Measurements from ENCODE around the gene TSPOAP1. TPM values are rescaled to one million over a fixed set of nuclear protein-coding genes. Genes with fewer than 3 reads are reported as not detected.
A peak's percentile ranks its signal among the peaks of the same experiment; 100 is the strongest.

Gene TSPOAP1
- total RNA-seq, 2 donors from 2014 or later: 3.7 to 5.4 TPM

GRCh38 chr17:58365185-58365979, 36.8 kb upstream of the TSPOAP1 start:
- H3K9ac ChIP-seq (ENCODE audit: low read depth in 2 of 2, low read length in 2 of 2): peak overlapping the region in 1 of 2 donors; percentile 85
- H3K4me3 ChIP-seq: no peak overlapping the region
- intact Hi-C loops (cut with DNase I): loop anchor here (10.0 kb wide), 1 partner anchor 49 kb away; the partner anchor contains the start of gene RNF43
- no peaks in the 10 kb centered on the region for H3K36me3 ChIP-seq
- peak overlapping the region; percentile 69 for H3K27ac ChIP-seq
- H3K4me1 ChIP-seq: peaks cover 10% of the 10 kb centered on the region
- H3K9me3 ChIP-seq: no peaks in the 10 kb centered on the region
- TF ChIP-seq CTCF (IDR thresholded peaks at IDR 0.05): no peak
- no peaks in the 10 kb centered on the region for H3K27me3 ChIP-seq
- DNase-seq: no peak

- H3K9ac ChIP-seq (ENCODE audit: low read depth in 2 of 2, low read length in 2 of 2): peak overlapping the region; percentile 13 to 85
- no peaks in the 10 kb centered on the region for H3K36me3 ChIP-seq
- DNase-seq: peak; percentile 78
- H3K4me1 ChIP-seq: peaks cover 10% of the 10 kb centered on the region
- no peak overlapping the region for H3K4me3 ChIP-seq
- no peaks in the 10 kb centered on the region for H3K9me3 ChIP-seq
- peak overlapping the region; percentile 69 for H3K27ac ChIP-seq
- intact Hi-C loops (cut with DNase I): loop anchor here (10.0 kb wide), 1 partner anchor 50 kb away; the partner anchor contains the start of gene RNF43
- no peak for TF ChIP-seq CTCF (IDR thresholded peaks at IDR 0.05)
- no peaks in the 10 kb centered on the region for H3K27me3 ChIP-seq
Measured at GRCh38 chr17:58364270-58364942, 35.8 kb upstream of the TSPOAP1 start.

- no peak overlapping the region for H3K4me3 ChIP-seq
- no peaks in the 10 kb centered on the region for H3K27me3 ChIP-seq
- DNase-seq: no peak
- H3K36me3 ChIP-seq: no peaks in the 10 kb centered on the region
- peaks cover 10% of the 10 kb centered on the region for H3K4me1 ChIP-seq
- peak overlapping the region; percentile 69 for H3K27ac ChIP-seq
- H3K9me3 ChIP-seq: no peaks in the 10 kb centered on the region
- peak overlapping the region; percentile 13 to 85 for H3K9ac ChIP-seq (ENCODE audit: low read depth in 2 of 2, low read length in 2 of 2)
- intact Hi-C loops (cut with DNase I): loop anchor here (10.0 kb wide), 1 partner anchor 51 kb away; the partner anchor contains the start of gene RNF43
- no peak for TF ChIP-seq CTCF (IDR thresholded peaks at IDR 0.05)
Measured at GRCh38 chr17:58363457-58364185, 35.0 kb upstream of the TSPOAP1 start.

- TF ChIP-seq CTCF (IDR thresholded peaks at IDR 0.05): no peak
- no peak for DNase-seq
- Histone ChIP-seq H3K4me1 (peaks cover 10% of the 10 kb centered on the region), H3K9me3 (no peaks in the 10 kb centered on the region), H3K27ac (no peak overlapping the region), H3K27me3 (no peaks in the 10 kb centered on the region), H3K9ac (ENCODE audit: low read depth in 2 of 2, low read length in 2 of 2) (no peak overlapping the region), H3K36me3 (no peaks in the 10 kb centered on the region), H3K4me3 (no peak overlapping the region)
- intact Hi-C loops (cut with DNase I): loop anchor here (10.0 kb wide), 1 partner anchor 52 kb away; the partner anchor contains the start of gene RNF43
Measured at GRCh38 chr17:58362368-58363014, 33.9 kb upstream of the TSPOAP1 start.
